Aortic smooth muscle cell (primary cell): ENCODE data around the gene BTBD10. TPM values are rescaled to one million over a fixed set of nuclear protein-coding genes. Genes with fewer than 3 reads are reported as not detected.

ENCODE experiments used
- total RNA-seq: library from RNA; depleted of rRNA; stranded (reverse); fragments of >200 nt; gene quantifications from 2 replicates; pipeline ENCODE4 v1.2.3, GENCODE V29; 2014

The BTBD10 gene
- 66.6 and 71.4 TPM in 2 replicates for total RNA-seq

DNA sequence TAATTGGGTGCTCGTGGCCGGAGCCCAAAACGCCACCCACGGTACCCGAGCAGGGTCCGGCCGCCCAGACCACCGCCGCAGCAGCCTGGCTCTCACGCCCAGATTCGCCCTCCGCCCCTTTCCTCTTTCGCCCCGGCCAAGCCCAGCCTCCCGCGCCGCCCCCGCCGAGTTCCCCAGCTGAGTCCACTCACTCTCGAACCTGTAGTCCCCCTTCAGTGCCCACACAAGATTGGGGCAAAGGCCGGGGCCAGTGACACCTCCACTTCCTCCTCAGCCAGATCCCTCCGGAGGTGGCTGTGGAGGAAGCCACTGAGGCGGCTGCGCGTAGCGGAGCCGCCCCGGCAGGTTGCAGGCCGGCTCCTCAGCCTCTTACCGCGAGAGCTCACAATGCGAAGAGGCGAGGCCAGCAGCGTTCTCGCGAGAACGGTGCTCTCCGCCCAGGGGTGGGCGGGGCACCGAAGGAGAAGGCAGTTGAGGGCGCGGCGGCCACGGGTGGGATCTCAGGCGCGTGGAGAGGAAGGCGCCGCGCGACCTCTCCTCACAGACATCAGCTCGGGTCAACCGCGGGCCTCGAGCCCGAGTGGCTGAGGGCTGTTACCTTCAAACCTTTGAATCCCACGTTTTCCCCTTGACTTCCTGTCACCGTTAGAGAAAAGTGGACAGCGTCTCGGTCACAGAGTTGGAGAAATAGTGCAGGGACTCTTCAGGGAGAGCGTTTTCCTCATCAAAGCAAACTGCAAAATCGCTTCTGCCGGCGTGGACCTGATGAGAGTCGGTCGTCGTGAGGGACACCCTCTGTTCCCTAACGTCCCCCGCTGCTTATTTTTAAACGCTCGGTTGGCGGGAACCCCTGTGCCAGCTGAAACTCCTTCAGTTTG lies at the start of gene BTBD10:
TSS of gene BTBD10 (minus strand) at position 322 of the 878 bp plus-strand sequence. CDS start 18,098 bp downstream, outside the sequence.

DNA sequence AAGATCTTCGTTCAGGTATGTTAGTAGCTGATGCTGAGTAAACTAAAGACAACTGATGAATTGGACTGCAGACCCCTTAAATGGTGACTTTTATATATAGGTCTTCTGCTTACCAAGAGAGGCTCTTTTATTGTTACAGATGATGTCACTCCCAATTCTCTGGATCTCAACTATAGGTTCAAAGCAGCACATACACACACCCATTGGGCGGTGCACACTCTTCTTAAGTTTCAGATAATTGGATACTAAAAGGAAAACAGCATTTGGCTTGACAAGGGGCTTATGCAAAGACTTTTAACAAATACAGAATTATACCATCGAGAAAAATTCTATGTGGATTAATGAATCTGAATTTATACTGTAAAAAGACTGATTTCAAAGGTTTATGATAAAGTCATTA lies 32.9 kb upstream of the BTBD10 start, which contains the start of gene PTH:
TSS of gene PTH (minus strand) at position 69 of the 400 bp plus-strand sequence. CDS start 3,142 bp downstream, outside the sequence.

Other genes starting within 250 kb of the BTBD10 start
- gene BMAL1, start 185.4 kb downstream of the BTBD10 start, total RNA-seq: 9.6 and 10.3 TPM in 2 replicates
- not detected in 2 replicates for gene PTH, start 32.8 kb upstream of the BTBD10 start, total RNA-seq
- 56.3 and 58.0 TPM in 2 replicates for gene FAR1, start 205.4 kb upstream of the BTBD10 start, total RNA-seq